ENCODE measurements around the gene CTBP1.

CTBP1 gene

DNA sequence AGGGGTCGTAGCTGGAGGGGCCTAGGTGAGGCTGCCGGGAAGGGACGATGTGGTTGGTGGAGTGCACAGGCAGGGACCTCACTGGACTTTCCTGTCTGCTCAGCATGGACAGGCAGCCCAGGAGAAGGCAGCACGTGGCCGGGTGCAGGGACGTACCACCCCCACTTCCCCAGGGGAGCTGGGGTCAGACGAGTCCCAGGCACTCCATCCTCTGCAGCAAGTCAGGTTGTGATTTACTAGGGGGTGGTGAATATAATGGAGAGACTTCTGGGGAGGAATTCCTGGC is 1.5 kb upstream of the CTBP1 start:
- peaks cover 14% of the 10 kb centered on the region for H3K36me3 Mint-ChIP-seq
- H3K27me3 Mint-ChIP-seq, result no peaks in the 10 kb centered on the region
- H3K9me3 Mint-ChIP-seq, result no peaks in the 10 kb centered on the region
- H3K4me3 Mint-ChIP-seq, result peak overlapping the region; percentile 93
- H3K4me1 Mint-ChIP-seq, result peaks cover 39% of the 10 kb centered on the region
- peak overlapping the region; percentile 97 for H3K27ac Mint-ChIP-seq
- ATAC-seq (ENCODE audit: low read depth) (no peak), DNase-seq (ENCODE audit: low spot score in 2 of 2) (no peak)

DNA sequence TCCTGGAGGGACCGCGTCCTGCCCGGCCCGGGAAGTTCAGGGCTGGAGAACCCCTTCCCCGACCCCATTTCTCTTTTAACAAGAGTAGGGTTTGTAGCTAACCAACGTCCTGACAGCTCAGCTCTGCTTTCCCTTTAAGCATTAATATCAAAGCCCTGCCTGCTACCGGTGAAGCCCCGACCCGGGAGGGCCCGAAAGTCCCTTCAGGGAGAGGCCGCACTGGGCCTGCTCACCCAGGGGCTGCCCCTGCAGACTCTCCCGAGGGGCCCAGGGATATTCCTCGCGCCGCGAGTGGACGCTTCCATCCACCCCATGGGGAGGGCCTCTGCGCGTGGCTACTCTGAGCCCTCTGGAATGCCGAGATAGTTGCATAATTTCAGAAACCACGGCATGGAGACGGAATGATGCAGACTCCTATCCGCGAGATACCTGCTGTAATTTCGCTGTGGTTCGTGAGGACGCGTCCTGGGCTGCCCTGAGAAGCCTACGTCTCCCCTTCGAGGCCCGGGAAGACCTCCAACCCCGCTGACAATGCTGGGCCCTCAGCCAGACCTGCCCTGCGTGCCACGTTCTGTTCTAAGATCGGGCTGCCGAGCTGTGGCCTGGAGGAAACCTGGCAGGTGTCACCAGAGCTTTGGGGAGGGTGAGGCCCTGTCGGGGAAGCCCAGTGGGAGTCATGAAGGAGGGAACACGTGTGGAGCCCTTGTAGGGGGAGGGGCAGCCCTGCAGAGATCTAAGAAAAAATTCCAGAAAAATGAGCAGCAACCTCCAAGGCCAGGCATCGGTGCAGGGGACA is 999 bp upstream of the CTBP1 start:
- H3K4me3 Mint-ChIP-seq, result peak overlapping the region; percentile 93
- no peaks in the 10 kb centered on the region for H3K27me3 Mint-ChIP-seq
- ATAC-seq (ENCODE audit: low read depth) (peak; percentile 27), DNase-seq (ENCODE audit: low spot score in 2 of 2) (peak in 1 of 2 donors; percentile 51)
- peaks cover 44% of the 10 kb centered on the region for H3K4me1 Mint-ChIP-seq
- H3K36me3 Mint-ChIP-seq, result peaks cover 14% of the 10 kb centered on the region
- no peaks in the 10 kb centered on the region for H3K9me3 Mint-ChIP-seq
- peak overlapping the region; percentile 97 for H3K27ac Mint-ChIP-seq

DNA sequence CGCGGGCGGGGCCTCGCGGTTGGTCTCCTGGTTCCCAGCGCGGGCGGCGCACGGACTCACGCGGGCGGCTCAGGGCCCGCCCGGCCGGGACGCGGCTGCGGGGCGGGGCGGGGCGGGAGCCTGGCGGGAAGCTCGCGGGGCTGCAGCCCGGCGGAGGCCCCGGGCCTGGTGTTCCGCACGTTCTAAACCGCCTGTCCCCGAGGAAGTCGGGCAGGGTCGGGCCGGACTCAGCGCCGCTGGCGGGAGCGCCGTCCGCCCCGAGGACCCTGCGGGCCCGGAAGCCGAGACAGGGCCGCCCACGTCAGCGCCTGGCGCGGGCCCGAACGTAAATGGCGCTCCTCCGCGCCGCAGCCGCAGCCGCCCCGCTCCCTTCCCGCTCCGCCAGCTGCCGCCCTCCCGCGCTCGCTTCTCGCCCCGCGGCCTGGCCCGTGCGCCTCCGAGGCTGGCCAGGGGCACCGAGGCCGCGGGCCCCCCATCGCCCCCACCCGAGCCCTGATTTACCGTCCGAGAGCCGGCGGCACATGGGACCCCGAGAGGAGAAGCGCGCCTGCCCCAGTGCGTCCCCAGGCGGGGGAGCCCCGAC is 309 bp upstream of the CTBP1 start:
- Mint-ChIP-seq H3K27ac (peak overlapping the region; percentile 97), H3K4me1 (peaks cover 48% of the 10 kb centered on the region), H3K36me3 (peaks cover 12% of the 10 kb centered on the region), H3K27me3 (no peaks in the 10 kb centered on the region), H3K4me3 (peak overlapping the region; percentile 93), H3K9me3 (no peaks in the 10 kb centered on the region)
- DNase-seq (ENCODE audit: low spot score in 2 of 2) (peak; percentile 85), ATAC-seq (ENCODE audit: low read depth) (peak; percentile 67)

DNA sequence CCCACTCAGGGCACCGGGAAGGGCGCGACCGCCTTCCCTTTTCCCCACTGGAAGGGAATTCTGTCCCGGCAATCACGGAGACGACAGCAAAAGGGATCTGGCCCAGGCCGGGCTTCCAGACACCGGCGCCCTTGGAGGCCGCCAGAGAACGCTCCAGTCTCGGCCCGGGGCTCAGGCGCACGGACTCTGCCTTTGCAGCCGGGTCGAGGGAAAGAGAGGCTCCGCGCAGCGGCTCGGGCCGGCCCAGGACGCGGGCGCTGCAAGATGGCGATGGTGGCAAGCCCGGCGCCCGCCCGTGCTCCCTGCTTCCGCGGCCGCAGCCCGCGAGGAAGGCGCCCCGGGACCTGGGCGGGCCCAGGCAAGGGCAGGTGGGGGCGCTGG is 1.1 kb downstream of the CTBP1 start:
- peaks cover 6% of the 10 kb centered on the region for H3K36me3 Mint-ChIP-seq
- H3K4me1 Mint-ChIP-seq, result peaks cover 49% of the 10 kb centered on the region
- H3K27ac Mint-ChIP-seq, result peak overlapping the region; percentile 87
- H3K4me3 Mint-ChIP-seq, result peak overlapping the region; percentile 91
- no peaks in the 10 kb centered on the region for H3K9me3 Mint-ChIP-seq
- no peaks in the 10 kb centered on the region for H3K27me3 Mint-ChIP-seq
- DNase-seq (ENCODE audit: low spot score in 2 of 2) (no peak), ATAC-seq (ENCODE audit: low read depth) (peak; percentile 28)

DNA sequence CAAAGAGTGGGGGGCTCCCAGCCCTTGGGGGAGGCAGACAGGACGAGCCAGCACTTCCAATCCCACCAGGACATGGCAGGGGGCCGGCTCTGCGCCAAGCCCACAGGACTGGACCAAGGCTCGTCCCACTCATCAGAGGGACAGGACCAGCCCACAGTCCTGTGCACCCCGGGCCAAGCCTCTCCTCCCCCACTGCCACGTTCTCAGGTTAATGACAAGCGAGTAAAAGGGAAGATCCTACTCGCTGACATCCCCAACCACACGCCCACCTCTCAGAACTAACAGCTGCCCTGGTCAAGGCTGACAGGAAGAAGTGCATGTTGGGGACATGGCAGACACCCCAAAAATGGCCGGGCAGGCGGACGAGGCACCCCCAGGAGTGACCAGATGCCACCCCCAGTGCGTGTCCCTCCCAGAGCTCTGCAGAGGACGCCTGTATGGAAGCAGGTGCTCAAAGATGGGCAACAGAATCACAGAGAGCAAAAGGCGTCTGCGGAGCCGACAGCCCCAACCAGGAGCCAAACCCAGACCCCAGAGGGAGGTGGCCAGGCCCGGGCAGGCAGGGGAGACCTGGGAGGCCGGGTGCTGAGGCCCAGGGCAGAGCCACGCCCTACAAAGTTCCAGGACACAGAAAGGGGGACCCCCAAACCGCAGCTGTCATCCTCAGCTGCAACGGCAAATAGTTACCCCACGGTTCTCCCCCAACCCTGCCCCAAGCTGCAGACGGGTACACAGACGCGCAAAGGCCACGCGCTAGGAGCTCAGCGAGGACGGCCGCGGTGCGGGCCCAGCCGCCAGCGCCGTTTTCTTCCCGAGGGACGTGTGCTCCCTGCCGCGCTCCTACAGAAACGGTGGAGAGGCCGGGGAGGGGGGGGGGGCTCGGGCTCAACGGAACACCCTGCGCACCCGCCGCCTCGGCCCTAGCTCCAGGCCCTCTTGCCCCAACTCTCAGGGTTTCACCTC is 1.7 kb downstream of the CTBP1 start:
- peak overlapping the region; percentile 87 for H3K27ac Mint-ChIP-seq
- H3K27me3 Mint-ChIP-seq, result no peaks in the 10 kb centered on the region
- no peak for ATAC-seq (ENCODE audit: low read depth)
- H3K9me3 Mint-ChIP-seq, result no peaks in the 10 kb centered on the region
- DNase-seq (ENCODE audit: low spot score in 2 of 2), result no peak
- peak overlapping the region; percentile 91 for H3K4me3 Mint-ChIP-seq
- peaks cover 3% of the 10 kb centered on the region for H3K36me3 Mint-ChIP-seq
- H3K4me1 Mint-ChIP-seq, result peaks cover 51% of the 10 kb centered on the region

DNA sequence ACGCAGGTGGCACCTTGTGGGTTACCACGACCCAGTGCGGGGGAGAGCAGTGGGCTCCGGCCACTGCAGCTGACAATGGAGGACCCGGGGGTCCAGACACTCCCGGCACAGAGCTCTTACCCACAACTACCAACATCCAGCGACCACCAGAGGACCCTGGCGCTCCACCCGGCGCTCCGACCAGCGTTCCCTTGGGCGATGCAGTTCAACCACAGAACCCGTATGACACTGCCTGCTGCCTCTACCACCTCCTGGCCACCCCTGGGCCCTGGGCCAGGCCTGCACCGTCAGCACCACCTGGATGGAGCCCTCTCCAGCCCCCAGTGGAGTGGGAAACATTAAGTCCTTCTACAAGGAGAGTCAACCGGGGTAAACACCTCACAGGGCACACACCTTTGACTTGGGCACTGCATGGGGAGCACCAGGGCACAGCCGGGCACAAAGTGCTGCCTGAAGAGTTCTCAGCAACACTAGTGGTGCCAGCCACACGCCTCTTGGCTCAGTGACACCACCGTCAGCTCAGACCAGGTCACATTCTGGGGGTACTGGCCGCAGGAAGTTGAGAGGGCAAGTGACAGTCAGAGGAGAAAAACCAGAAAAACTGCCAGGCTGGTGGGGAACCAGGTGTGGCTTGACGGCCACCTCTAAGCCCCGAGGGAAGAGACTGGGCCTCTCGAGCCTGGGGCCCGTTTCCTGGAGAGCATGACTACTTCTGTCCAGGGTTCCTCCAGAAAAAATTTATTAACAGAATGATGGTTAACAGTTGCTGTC is 2.6 kb downstream of the CTBP1 start:
- Mint-ChIP-seq H3K36me3 (no peaks in the 10 kb centered on the region), H3K27ac (peak overlapping the region; percentile 87), H3K4me1 (peaks cover 51% of the 10 kb centered on the region), H3K27me3 (no peaks in the 10 kb centered on the region), H3K4me3 (peak overlapping the region; percentile 91), H3K9me3 (no peaks in the 10 kb centered on the region)
- ATAC-seq (ENCODE audit: low read depth), result no peak
- DNase-seq (ENCODE audit: low spot score in 2 of 2), result no peak

DNA sequence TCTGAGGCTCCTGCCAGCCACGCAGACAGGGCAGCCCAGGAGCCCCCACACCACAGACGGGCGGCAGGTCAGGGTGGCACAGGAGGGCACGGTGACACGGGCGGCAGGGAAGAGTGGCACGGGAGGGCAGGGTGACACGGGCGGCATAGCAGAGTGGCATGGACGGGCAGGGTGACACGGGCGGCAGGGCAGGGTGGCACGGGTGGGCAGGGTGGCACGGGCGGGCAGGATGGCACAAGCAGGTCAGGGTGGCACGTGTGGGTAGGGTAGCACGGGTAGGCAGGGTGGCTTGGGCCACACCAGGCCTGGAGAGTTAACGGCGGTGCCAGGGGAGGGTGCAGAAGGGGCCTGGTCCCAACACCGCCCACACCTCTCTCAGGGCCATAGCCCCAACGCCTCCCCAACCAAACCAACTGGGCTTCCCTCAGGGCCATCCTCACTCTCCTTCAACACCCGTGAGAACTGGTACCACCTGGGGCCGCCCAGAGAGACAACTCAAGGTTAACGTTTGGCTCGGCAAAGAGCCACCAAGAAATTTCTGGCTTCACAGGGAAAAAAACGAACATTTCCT is 3.4 kb downstream of the CTBP1 start:
- ATAC-seq (ENCODE audit: low read depth), result no peak
- peak overlapping the region; percentile 87 for H3K27ac Mint-ChIP-seq
- H3K4me1 Mint-ChIP-seq, result peaks cover 46% of the 10 kb centered on the region
- H3K4me3 Mint-ChIP-seq, result peak overlapping the region; percentile 91
- no peaks in the 10 kb centered on the region for H3K9me3 Mint-ChIP-seq
- no peak for DNase-seq (ENCODE audit: low spot score in 2 of 2)
- H3K27me3 Mint-ChIP-seq, result no peaks in the 10 kb centered on the region
- no peaks in the 10 kb centered on the region for H3K36me3 Mint-ChIP-seq

DNA sequence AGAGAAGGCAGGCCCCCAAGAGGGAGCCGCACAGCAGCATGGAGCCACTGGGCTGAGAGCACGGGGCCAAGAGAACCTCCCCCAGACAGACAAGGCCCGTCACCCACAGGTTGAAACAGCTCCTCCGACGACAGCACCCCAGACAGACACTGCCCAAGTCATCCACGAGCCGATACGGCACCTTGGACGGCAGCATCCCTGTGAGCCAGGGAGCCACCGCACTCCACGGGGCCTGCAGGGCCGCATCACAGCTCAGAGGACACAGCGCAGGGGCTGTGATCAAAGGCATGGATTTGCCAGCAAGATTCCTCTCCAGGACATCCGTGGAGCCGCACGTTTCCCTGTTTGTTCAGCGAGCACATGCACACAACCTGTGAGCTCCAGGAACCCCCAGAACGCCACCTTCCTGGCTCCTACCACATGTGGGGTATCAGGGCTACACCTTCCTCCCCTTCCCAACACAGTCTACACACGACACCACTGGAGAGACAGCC is 3.9 kb downstream of the CTBP1 start:
- Mint-ChIP-seq H3K36me3 (no peaks in the 10 kb centered on the region), H3K9me3 (no peaks in the 10 kb centered on the region), H3K27me3 (no peaks in the 10 kb centered on the region), H3K27ac (peak overlapping the region; percentile 75), H3K4me3 (peak overlapping the region; percentile 69), H3K4me1 (peaks cover 41% of the 10 kb centered on the region)
- no peak for DNase-seq (ENCODE audit: low spot score in 2 of 2)
- no peak for ATAC-seq (ENCODE audit: low read depth)

DNA sequence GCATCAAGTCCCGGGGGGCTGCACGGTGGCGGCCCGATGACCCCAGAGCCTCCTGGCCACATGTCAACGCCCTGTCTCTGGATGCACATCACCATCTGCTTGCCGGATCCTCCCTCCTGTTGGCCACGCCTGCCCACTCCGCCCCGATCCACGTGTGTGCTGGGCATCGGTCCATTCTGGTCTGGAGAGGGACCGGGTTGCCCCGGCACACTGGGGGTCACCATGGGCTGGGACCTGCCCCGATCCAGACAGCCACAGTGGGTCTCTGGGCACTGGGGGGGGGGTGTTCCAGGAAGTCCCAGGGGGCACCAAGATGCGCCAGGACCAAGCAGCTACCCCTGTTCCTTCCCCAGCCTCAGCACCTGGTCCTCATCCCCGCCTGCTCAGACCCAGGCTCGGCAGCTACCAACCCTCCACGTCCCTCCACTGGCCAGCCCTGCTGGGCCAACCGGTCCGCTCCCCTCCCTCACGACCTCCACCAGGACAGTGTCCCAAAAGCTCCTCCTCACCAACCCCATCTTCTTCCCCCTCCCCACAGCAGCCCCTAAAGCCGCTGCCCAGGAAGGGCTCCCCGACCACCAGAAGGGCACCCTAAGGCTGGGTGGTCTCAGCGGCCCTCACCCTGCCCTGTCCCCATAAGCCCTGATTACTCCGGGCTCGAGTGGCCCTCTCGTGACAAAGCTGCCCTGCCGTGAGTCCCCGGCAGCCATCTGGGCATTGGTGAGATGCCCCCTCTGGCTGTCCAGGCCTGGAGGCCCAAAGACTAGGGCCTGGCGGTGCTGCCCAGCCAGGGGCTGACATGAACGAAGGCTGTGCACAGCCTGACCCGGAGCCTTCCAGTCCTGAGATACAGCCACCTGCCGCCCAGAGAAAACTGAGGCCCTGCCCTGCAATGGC is 4.6 kb downstream of the CTBP1 start:
- H3K27me3 Mint-ChIP-seq, result no peaks in the 10 kb centered on the region
- peak overlapping the region; percentile 24 for H3K4me3 Mint-ChIP-seq
- no peaks in the 10 kb centered on the region for H3K36me3 Mint-ChIP-seq
- no peaks in the 10 kb centered on the region for H3K9me3 Mint-ChIP-seq
- DNase-seq (ENCODE audit: low spot score in 2 of 2) (no peak), ATAC-seq (ENCODE audit: low read depth) (no peak)
- peak overlapping the region; percentile 24 for H3K27ac Mint-ChIP-seq
- H3K4me1 Mint-ChIP-seq, result peaks cover 38% of the 10 kb centered on the region

DNA sequence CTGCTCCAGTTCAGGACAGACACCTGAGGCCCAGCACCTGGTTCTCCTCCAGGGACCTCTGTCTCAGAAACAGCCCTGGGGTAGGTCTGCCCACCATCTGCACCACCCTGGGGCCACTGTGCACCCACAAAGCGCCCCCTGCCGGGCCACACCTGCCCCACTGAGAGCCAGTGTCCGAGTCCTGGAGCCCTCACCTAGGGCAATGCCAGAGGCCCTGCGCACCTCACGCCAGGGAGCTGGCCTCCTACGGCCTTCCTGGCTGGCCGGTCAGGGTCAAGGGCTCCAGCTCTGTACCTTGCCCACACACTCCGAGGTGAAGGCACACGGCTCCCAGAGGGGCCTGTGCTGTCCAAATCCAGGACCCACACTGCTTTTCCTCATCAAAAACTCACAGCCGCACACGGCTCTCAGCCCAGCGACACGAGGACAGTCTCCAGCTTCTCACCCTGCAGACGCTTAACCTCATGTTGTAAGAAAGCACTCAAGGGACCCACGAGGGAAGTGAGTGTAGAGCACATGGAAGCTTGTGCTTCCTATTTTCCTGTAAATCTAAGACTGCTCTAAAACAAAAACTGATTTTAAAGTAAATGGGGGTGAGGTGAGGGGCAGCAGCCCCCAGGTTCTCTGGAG is 5.4 kb downstream of the CTBP1 start:
- peaks cover 38% of the 10 kb centered on the region for H3K4me1 Mint-ChIP-seq
- no peak for ATAC-seq (ENCODE audit: low read depth)
- H3K36me3 Mint-ChIP-seq, result peaks cover 4% of the 10 kb centered on the region
- H3K4me3 Mint-ChIP-seq, result no peak overlapping the region
- peak overlapping the region; percentile 25 for H3K27ac Mint-ChIP-seq
- no peak for DNase-seq (ENCODE audit: low spot score in 2 of 2)
- no peaks in the 10 kb centered on the region for H3K27me3 Mint-ChIP-seq
- H3K9me3 Mint-ChIP-seq, result no peaks in the 10 kb centered on the region

DNA sequence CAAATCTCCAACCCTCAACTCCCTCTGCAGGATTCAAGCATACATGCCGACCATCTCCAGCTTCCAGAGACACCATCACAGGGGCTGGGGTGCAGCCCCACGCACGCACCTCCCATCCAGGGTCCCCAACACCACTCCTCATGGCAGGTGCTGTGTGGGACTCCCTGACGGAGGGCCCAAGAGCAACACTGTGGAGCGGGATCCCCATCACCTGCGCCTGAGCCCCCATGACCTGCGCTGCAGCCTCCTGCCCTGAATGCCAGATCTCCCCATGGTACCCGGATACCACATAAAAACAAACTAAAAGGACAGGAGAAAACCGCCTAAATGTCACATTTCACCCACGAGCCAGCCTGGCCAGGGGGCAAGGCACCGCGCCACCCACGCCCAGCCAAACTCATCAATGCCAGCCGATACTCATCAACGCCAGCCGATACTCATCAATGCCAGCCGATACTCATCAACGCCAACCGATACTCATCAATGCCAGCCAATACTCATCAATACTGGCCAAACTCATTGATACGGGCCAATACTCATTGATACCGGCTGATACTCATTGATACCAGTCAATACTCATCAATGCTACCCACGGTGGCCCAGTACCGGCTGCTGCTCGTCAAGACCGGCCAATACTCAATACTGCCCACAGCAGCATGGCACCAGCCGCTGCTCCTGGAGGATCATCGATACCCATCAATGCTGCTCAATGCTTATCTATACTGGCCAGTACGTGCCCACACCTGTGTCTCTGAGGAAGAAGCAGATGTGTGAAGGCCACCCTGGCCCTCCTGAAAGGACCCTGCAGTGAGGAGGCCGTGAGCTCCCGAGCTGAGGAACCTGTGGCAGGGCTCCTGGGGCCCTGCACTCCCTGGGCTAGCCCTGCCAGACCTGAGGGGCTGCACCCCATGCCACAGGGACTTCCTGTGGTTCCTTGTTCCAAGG is 6.2 kb downstream of the CTBP1 start:
- H3K27me3 Mint-ChIP-seq, result no peaks in the 10 kb centered on the region
- H3K36me3 Mint-ChIP-seq, result peaks cover 5% of the 10 kb centered on the region
- peak overlapping the region; percentile 25 for H3K27ac Mint-ChIP-seq
- DNase-seq (ENCODE audit: low spot score in 2 of 2), result no peak
- no peak for ATAC-seq (ENCODE audit: low read depth)
- no peaks in the 10 kb centered on the region for H3K9me3 Mint-ChIP-seq
- H3K4me3 Mint-ChIP-seq, result no peak overlapping the region
- peaks cover 38% of the 10 kb centered on the region for H3K4me1 Mint-ChIP-seq
